Measurements from ENCODE around the gene XAB2.

GRCh38 chr19:7643031-7643415 lies 13.7 kb upstream of the XAB2 start:
- no peak for TF ChIP-seq CTCF (IDR thresholded peaks at IDR 0.05)
- no peak for TF ChIP-seq POLR2A (IDR thresholded peaks at IDR 0.05)

Data from ovary (tissue), 3 donors.